ENCODE measurements around the gene DNAL4. TPM values are rescaled to one million over a fixed set of nuclear protein-coding genes. Genes with fewer than 3 reads are reported as not detected.

The DNAL4 gene
- total RNA-seq, 1 donor from 2014 or later, result 16.0 TPM

- peak overlapping the region; percentile 71 for H3K4me3 ChIP-seq
- TF ChIP-seq CTCF (IDR thresholded peaks at IDR 0.05), result no peak
- H3K4me1 ChIP-seq, result peaks cover 24% of the 10 kb centered on the region
- H3K36me3 ChIP-seq, result peaks cover 9% of the 10 kb centered on the region
- intact Hi-C loops (cut with DNase I), result no loop called here
- DNase-seq (no peak), ATAC-seq (no peak)
- peaks cover 3% of the 10 kb centered on the region for H3K27me3 ChIP-seq
- no peaks in the 10 kb centered on the region for H3K9me3 ChIP-seq
- no peak overlapping the region for H3K27ac ChIP-seq
Observed at GRCh38 chr22:38792833-38793232, 1.1 kb downstream of the DNAL4 start.

DNA sequence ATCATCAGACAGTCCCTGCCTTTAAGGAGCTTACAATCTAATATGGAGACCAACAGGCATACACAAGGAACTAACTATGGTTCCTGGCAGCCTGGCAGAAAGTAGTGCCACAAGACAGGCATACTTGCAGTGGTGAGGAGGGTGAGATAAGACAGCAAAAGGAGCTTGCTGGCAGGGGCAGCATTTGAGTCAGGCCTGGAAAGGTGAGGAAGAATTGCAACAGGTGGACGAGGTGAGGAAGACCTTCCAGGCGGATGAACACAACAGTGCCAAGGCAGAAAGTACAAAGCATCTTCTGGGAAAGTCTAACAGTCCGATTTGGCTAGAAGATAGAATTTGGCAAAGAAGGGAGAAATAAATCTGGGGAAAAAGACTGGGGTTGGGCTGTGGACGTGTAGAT lies 4.3 kb downstream of the DNAL4 start:
- peaks cover 26% of the 10 kb centered on the region for H3K4me1 ChIP-seq
- DNase-seq (no peak), ATAC-seq (no peak)
- H3K27me3 ChIP-seq, result no peaks in the 10 kb centered on the region
- peaks cover 9% of the 10 kb centered on the region for H3K36me3 ChIP-seq
- no peak for TF ChIP-seq CTCF (IDR thresholded peaks at IDR 0.05)
- no peak overlapping the region for H3K4me3 ChIP-seq
- peak overlapping the region; percentile 1 for H3K27ac ChIP-seq
- H3K9me3 ChIP-seq, result no peaks in the 10 kb centered on the region
- intact Hi-C loops (cut with DNase I), result no loop called here

GRCh38 chr22:38788846-38789245 lies 5.1 kb downstream of the DNAL4 start:
- ATAC-seq, result no peak
- intact Hi-C loops (cut with DNase I), result no loop called here
- peaks cover 9% of the 10 kb centered on the region for H3K36me3 ChIP-seq
- H3K27ac ChIP-seq, result peak overlapping the region; percentile 64
- DNase-seq, result no peak
- no peaks in the 10 kb centered on the region for H3K9me3 ChIP-seq
- TF ChIP-seq CTCF (IDR thresholded peaks at IDR 0.05), result no peak
- H3K27me3 ChIP-seq, result no peaks in the 10 kb centered on the region
- no peak overlapping the region for H3K4me3 ChIP-seq
- peaks cover 22% of the 10 kb centered on the region for H3K4me1 ChIP-seq

DNA sequence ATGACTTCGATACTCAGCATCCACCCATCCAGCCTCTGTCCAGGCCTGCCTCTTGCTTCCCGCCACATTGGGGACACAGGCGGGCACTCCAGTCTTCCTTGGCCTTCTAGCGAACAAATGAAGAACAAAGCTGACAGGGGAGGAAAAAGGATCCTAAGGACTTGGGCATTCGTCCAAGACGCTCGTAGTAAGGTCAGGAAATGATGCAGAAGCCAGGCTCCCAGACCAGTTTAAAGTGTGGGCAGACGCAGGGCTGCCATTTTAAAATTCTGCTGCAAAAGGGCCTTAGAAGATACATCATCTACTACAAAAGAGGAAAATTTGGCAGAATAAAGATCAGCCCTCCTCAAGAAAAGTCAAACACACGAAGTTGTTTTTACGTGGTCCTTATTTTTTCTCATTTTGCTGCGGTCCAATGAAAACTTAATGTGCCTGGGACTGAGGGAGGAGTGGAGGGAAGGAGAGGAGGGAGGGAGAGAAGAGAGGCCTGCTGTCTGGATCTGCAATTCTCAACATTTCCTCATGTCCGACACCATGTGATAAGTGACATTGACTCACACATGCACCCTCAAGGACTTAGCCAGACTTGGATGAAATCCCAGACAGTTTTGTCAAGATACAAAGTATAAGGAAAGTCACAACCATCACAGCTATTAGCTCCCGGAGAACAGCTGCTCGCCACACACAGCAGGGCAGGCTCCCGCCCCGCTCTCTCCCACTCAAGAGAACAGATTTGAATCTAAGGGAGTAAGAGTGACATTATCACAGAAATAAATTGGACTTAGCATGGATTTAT lies 5.7 kb downstream of the DNAL4 start:
- H3K4me1 ChIP-seq, result peaks cover 20% of the 10 kb centered on the region

GRCh38 chr22:38786631-38787030 lies 7.3 kb downstream of the DNAL4 start:
- Histone ChIP-seq H3K4me3 (no peak overlapping the region), H3K36me3 (peaks cover 9% of the 10 kb centered on the region), H3K27ac (no peak overlapping the region), H3K27me3 (no peaks in the 10 kb centered on the region), H3K4me1 (peaks cover 18% of the 10 kb centered on the region), H3K9me3 (no peaks in the 10 kb centered on the region)
- intact Hi-C loops (cut with DNase I), result no loop called here
- ATAC-seq (no peak), DNase-seq (no peak)
- TF ChIP-seq CTCF (IDR thresholded peaks at IDR 0.05), result no peak

More for the DNA sequence above, 5.7 kb downstream of the DNAL4 start:
- Histone ChIP-seq H3K9me3 (no peaks in the 10 kb centered on the region), H3K4me3 (no peak overlapping the region), H3K27me3 (no peaks in the 10 kb centered on the region), H3K36me3 (peaks cover 9% of the 10 kb centered on the region), H3K27ac (peak overlapping the region; percentile 70)
- intact Hi-C loops (cut with DNase I), result no loop called here
- ATAC-seq, result peak; percentile 90
- TF ChIP-seq CTCF (IDR thresholded peaks at IDR 0.05), result no peak
- no peak for DNase-seq
